Common myeloid progenitor, CD34-positive (primary cell): Measurements from ENCODE around the gene GRSF1.

Source experiments
- CTCF ChIA-PET: fragments of 350-600 bp; sonication (Branson Sonifier 250); formaldehyde crosslinking; loops from one replicate; lab custom pipeline; 2021; ENCODE audit warnings: antibody characterized with exemption; lab: Charles Lee
- POLR2A ChIA-PET: fragments of 350-600 bp; sonication (Branson Sonifier 250); formaldehyde crosslinking; loops from one replicate; lab custom pipeline; 2021; ENCODE audit warnings: antibody characterized with exemption; lab: Charles Lee
- DNase-seq, 3 donors: peaks; one replicate each; pipeline versions ENCODE4 v3.0.0 to v3.0.0-alpha.2; 2013
- H3K27ac ChIP-seq, 2 experiments: 1 replicate in 1 of 2; 2 replicates in 1 of 2; pipeline ENCODE4 v1.7.0; 2013; ENCODE audit warnings: inconsistent platforms in 2 of 2, low read length in 2 of 2, mild to moderate bottlenecking in 2 of 2, low read depth in 1 of 2, moderate library complexity in 1 of 2; ENCODE audit not compliant: severe bottlenecking in 2 of 2, insufficient read depth in 1 of 2, poor library complexity in 1 of 2
- H3K27me3 ChIP-seq, 5 experiments: replicated peaks in 2 of 5; 1 replicate in 3 of 5; 2 replicates in 2 of 5; pipeline versions ENCODE4 v1.6.1 to v1.7.0; 2013; ENCODE audit warnings: low read length in 4 of 5, mild to moderate bottlenecking in 2 of 5, moderate library complexity in 2 of 5, inconsistent platforms in 1 of 5; ENCODE audit not compliant: insufficient read depth in 5 of 5, control insufficient read depth in 4 of 5
- H3K36me3 ChIP-seq, 4 experiments: 1 replicate in 2 of 4; 2 replicates in 2 of 4; pipeline versions ENCODE4 v1.6.1 to v1.7.0; 2013; ENCODE audit warnings: low read length in 3 of 4, control low read depth in 1 of 4, mild to moderate bottlenecking in 1 of 4; ENCODE audit not compliant: control insufficient read depth in 4 of 4, insufficient read depth in 4 of 4
- H3K4me1 ChIP-seq, 4 experiments: 1 replicate in 3 of 4; 2 replicates in 1 of 4; pipeline versions ENCODE4 v1.6.1 to v1.7.1; 2013; ENCODE audit warnings: low read length in 3 of 4, mild to moderate bottlenecking in 3 of 4, control low read depth in 1 of 4, inconsistent platforms in 1 of 4, moderate library complexity in 1 of 4; ENCODE audit not compliant: control insufficient read depth in 4 of 4, insufficient read depth in 4 of 4; ENCODE audit errors: control extremely low read depth in 1 of 4
- H3K4me3 ChIP-seq, 7 experiments: 1 replicate in 4 of 7; 2 replicates in 3 of 7; pipeline versions ENCODE4 v1.5.1 to v1.7.0; 2013; ENCODE audit warnings: mild to moderate bottlenecking in 7 of 7, low read length in 6 of 7, moderate library complexity in 6 of 7, inconsistent platforms in 2 of 7, low read depth in 2 of 7, control low read depth in 1 of 7; ENCODE audit not compliant: insufficient read depth in 4 of 7, control insufficient read depth in 1 of 7; ENCODE audit errors: extremely low read depth in 1 of 7
- H3K9me3 ChIP-seq, 5 experiments: 1 replicate in 4 of 5; 2 replicates in 1 of 5; pipeline versions ENCODE4 v1.6.1 to v1.7.1; 2013; ENCODE audit warnings: low read length in 4 of 5, mild to moderate bottlenecking in 2 of 5, inconsistent platforms in 1 of 5, low read depth in 1 of 5, moderate library complexity in 1 of 5; ENCODE audit not compliant: control insufficient read depth in 4 of 5, insufficient read depth in 2 of 5; ENCODE audit errors: control extremely low read depth in 1 of 5
- WGBS: methylation state at CpG from one replicate; pipeline ENCODE4 v1.1.5; 2013; ENCODE audit not compliant: insufficient coverage; 5-methylcytosine and 5-hydroxymethylcytosine counted together

The GRSF1 gene

DNA sequence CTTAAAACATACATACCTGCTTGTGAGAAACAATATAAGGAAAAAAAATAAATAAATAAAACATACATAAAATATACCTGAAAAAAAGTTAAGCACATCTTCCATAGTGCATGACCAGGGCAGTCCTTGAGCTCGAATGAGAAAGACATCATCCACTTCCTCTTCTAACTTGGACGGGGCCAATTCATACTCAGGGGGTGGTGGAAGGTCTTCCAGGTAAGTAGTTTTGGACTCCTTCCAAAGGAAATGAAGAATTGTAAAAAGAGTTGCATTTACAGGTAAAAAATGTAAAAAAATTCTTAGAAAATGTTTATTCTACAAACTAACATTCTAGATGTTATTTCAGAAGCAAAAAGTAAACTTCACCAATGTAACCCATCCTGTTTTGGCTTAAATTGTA, 3.6 kb downstream of the GRSF1 start:
- WGBS, result no CpG with 5 or more reads among the region's 2 CpGs
- POLR2A ChIA-PET, result no interaction called here

DNA sequence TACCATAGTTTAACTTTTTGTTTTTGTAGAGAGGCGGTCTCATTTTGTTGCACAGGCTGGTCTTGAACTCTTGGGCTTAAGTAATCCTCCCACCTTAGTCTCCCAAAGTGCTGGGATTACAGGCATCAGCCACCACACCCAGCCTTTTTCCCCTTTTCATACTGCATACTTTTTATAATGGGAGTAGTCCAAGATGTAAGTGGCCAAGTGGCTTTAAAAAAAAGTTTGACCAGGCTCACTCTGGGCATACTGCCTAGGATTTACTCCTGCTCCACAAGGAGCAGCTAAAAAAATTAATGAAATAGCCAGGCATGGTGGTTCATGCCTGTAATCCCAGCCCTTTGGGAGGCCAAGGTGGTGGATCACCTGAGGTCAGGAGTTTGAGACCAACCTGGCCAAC, 6.0 kb downstream of the GRSF1 start:
- Histone ChIP-seq H3K9me3 (no peaks in the 10 kb centered on the region), H3K36me3 (peaks cover 15 to 54% (median 34%) of the 10 kb centered on the region in 4 experiments), H3K27ac (no peak overlapping the region), H3K4me3 (no peak overlapping the region), H3K4me1 (peaks cover 5 to 23% (median 15%) of the 10 kb centered on the region in 4 experiments), H3K27me3 (no peaks in the 10 kb centered on the region)
- no peak for DNase-seq
- POLR2A ChIA-PET, result no interaction called here
- CTCF ChIA-PET, result no interaction called here
- no CpG with 5 or more reads among the region's 1 CpG for WGBS

More for the DNA sequence above, 3.6 kb downstream of the GRSF1 start:
- peak in 1 of 3 donors; percentile 28 for DNase-seq
- no peak overlapping the region for H3K27ac ChIP-seq
- peaks cover 5 to 28% (median 16%) of the 10 kb centered on the region in 4 experiments for H3K4me1 ChIP-seq
- H3K36me3 ChIP-seq, result peaks cover 10 to 35% (median 24%) of the 10 kb centered on the region in 4 experiments
- H3K9me3 ChIP-seq, result no peaks in the 10 kb centered on the region
- no peaks in the 10 kb centered on the region for H3K27me3 ChIP-seq
- CTCF ChIA-PET, result interaction anchor here (0.9 to 1.4 kb wide), 3 partner anchors 15 to 168 kb away, joined by 3 to 5 read pairs (median 4); no protein-coding TSS in a partner anchor
- no peak overlapping the region for H3K4me3 ChIP-seq

DNA sequence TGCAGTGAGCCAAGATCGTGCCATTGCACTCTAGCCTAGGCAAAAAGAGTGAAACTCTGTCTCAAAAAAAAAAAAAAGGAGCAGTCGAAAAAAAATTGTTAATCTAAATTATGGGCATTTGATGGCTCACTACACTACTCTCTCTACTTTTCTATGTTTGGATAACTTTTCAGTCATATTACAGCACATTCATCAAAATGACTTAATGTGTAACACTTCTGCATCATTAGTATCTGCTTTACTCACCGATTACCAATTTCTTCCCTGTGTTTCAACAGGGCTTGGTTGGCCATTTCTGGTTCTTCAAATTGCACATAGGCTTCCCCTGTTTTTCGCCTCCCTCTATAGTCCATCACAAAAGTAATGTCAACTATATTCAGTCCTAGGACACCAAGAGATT, 8.4 kb downstream of the GRSF1 start:
- no peak for DNase-seq
- peaks cover 20 to 72% (median 47%) of the 10 kb centered on the region in 4 experiments for H3K36me3 ChIP-seq
- H3K4me1 ChIP-seq, result peaks cover 0 to 5% (median under 1%) of the 10 kb centered on the region in 4 experiments
- ChIA-PET CTCF (no interaction called here), POLR2A (interaction anchor here (0.6 kb wide), 1 partner anchor 128 kb away, joined by 3 read pairs; no protein-coding TSS in a partner anchor)
- H3K27me3 ChIP-seq, result no peaks in the 10 kb centered on the region
- H3K4me3 ChIP-seq, result no peak overlapping the region
- H3K9me3 ChIP-seq, result no peaks in the 10 kb centered on the region
- no peak overlapping the region for H3K27ac ChIP-seq
- 100% methylated on average over 3 of the region's 4 CpGs for WGBS

DNA sequence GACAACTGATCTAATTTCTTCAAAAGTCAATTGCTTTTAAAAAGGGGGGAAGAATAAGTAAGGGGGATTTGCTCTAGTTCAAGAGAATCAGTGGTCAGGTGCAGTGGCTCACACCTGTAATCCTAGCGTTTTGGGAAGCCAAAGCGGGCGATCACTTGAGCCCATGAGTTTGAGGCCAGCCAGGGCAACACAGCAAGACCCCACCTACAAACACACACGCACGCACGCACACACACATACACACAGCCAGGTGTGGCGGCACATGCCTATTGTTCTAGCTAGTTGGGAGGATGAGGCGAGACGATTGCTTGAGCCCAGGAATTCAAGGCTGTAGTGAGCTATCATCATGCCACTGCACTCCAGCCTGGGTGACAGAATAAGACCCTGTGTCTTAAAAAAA, 9.6 kb downstream of the GRSF1 start:
- 100% methylated on average over 3 of the region's 9 CpGs for WGBS
- no peaks in the 10 kb centered on the region for H3K4me1 ChIP-seq
- ChIA-PET POLR2A (interaction anchor here (0.7 kb wide), 1 partner anchor 108 kb away, joined by 3 read pairs; no protein-coding TSS in a partner anchor), CTCF (no interaction called here)
- no peaks in the 10 kb centered on the region for H3K27me3 ChIP-seq
- no peak overlapping the region for H3K27ac ChIP-seq
- H3K9me3 ChIP-seq, result no peaks in the 10 kb centered on the region
- peaks cover 24 to 79% (median 53%) of the 10 kb centered on the region in 4 experiments for H3K36me3 ChIP-seq
- no peak overlapping the region for H3K4me3 ChIP-seq
- no peak for DNase-seq

DNA sequence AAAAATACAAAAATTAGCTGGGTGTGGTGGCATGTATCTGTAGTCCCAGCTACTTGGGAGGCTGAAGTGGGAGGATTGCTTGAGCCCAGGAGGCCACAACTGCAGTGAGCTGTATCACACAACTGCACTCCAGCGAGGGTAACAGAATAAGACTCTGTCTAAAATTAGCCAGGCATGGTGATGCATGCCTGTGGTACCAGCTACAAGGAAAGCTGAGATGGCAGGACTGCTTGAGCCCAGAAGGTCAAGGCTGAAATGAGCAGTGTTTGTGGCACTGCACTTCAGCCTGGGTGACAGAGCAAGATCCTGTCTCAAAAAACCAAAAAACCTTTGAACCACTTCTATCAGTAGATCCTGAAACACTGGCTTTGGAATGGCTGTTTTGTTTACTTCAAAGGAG, 10.2 kb downstream of the GRSF1 start:
- POLR2A ChIA-PET, result interaction anchor here (0.7 kb wide), 2 partner anchors 12 to 109 kb away, joined by 3 to 4 read pairs; no protein-coding TSS in a partner anchor
- H3K4me1 ChIP-seq, result no peaks in the 10 kb centered on the region
- H3K4me3 ChIP-seq, result no peak overlapping the region
- H3K27me3 ChIP-seq, result no peaks in the 10 kb centered on the region
- no peaks in the 10 kb centered on the region for H3K9me3 ChIP-seq
- H3K36me3 ChIP-seq, result peaks cover 21 to 79% (median 51%) of the 10 kb centered on the region in 4 experiments
- CTCF ChIA-PET, result interaction anchor here (1.8 kb wide), 1 partner anchor 9 kb away, joined by 7 read pairs; the partner anchor contains the start of gene GRSF1
- H3K27ac ChIP-seq, result no peak overlapping the region
- no peak for DNase-seq
- 100% methylated on average over 1 of the region's 1 CpG for WGBS

DNA sequence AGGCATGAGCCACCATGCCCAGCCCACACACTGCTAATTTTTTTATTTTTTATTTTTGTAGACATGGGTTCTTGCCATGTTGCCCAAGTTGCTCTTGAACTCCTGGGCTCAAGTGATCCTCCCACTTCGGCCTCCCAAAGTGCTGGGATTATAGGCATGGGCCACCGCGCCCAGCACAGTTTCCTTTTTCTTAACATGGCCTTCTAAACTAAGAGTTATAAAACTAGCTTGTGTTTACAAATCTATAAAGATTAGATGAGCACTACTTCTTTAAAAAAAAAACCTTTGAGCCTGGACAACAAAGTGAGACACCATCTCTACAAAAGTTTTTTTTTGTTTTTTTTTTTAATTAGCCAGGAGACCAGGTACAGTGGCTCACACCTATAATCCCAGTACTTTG, 10.7 kb downstream of the GRSF1 start:
- no peaks in the 10 kb centered on the region for H3K4me1 ChIP-seq
- no peak overlapping the region for H3K4me3 ChIP-seq
- no CpG with 5 or more reads among the region's 3 CpGs for whole genome bisulfite sequencing
- H3K36me3 ChIP-seq, result peaks cover 23 to 83% (median 52%) of the 10 kb centered on the region in 4 experiments
- no peak overlapping the region for H3K27ac ChIP-seq
- DNase-seq, result no peak
- ChIA-PET POLR2A (interaction anchor here (0.7 kb wide), 1 partner anchor 12 kb away, joined by 4 read pairs; no protein-coding TSS in a partner anchor), CTCF (interaction anchor here (1.8 kb wide), 1 partner anchor 10 kb away, joined by 7 read pairs; the partner anchor contains the start of gene GRSF1)
- no peaks in the 10 kb centered on the region for H3K27me3 ChIP-seq
- H3K9me3 ChIP-seq, result no peaks in the 10 kb centered on the region

DNA sequence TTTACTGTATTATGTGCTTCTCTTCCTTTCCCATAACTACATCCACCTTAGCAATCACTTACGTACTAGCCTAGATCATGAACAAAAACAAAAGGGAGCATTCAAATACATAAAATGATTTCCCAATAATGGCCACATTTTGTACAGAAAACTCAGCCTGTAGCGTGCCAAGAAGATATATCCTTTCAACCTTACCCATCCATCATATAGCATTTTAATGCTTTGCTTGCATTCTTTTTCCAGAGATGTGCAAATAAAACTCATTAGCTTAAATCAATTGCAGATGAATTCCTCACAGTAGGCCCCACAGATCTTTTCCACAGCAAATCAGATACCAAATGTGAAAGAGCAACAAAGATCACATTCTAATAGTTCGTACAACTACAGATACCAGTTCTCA, 20.8 kb downstream of the GRSF1 start:
- peaks cover 0 to 30% (median 27%) of the 10 kb centered on the region in 4 experiments for H3K36me3 ChIP-seq
- DNase-seq, result no peak
- no peaks in the 10 kb centered on the region for H3K27me3 ChIP-seq
- WGBS, result 86% methylated on average over 2 of the region's 3 CpGs
- H3K27ac ChIP-seq, result no peak overlapping the region
- CTCF ChIA-PET, result interaction anchor here (0.6 to 2.4 kb wide), 7 partner anchors 9 to 167 kb away, joined by 3 to 6 read pairs (median 3); no protein-coding TSS in a partner anchor
- H3K4me1 ChIP-seq, result peaks cover 7 to 18% (median 14%) of the 10 kb centered on the region in 4 experiments
- POLR2A ChIA-PET, result no interaction called here
- peak overlapping the region in 2 of 7 experiments; percentile 28 to 53 for H3K4me3 ChIP-seq
- H3K9me3 ChIP-seq, result no peaks in the 10 kb centered on the region
